Activated T-cell treated with anti-CD3 and anti-CD28 coated beads for 48 hours (primary cell): ENCODE data around the gene GNAI2.

Source experiments
- DNase-seq: peaks from one replicate; pipeline ENCODE4 v3.0.0-alpha.2; 2020; ENCODE audit warnings: low read depth

The GNAI2 gene

GRCh38 chr3:50297896-50298725, 62.1 kb downstream of the GNAI2 start:
- no peak for DNase-seq

- peak; percentile 99 for DNase-seq
Observed at GRCh38 chr3:50298836-50299637, 63.0 kb downstream of the GNAI2 start, which contains the start of the genes HYAL3 and NAA80. Gene HYAL3 (minus strand): TSS chr3:50299405. CDS start chr3:50295602, 3,803 bp downstream. Gene NAA80 (minus strand): TSS chr3:50299405. CDS start chr3:50297463, 1,942 bp downstream.

GRCh38 chr3:50299638-50299928, 63.6 kb downstream of the GNAI2 start:
- DNase-seq, result no peak

GRCh38 chr3:50299929-50300680, 64.1 kb downstream of the GNAI2 start:
- no peak for DNase-seq

- DNase-seq, result no peak
Observed at GRCh38 chr3:50300681-50301254, 64.8 kb downstream of the GNAI2 start.

- DNase-seq, result no peak
Observed at GRCh38 chr3:50302095-50303012, 66.3 kb downstream of the GNAI2 start.

GRCh38 chr3:50303013-50303815, 67.2 kb downstream of the GNAI2 start, which contains the start of gene HYAL1:
Gene HYAL1 (minus strand): TSS chr3:50303574. CDS start chr3:50302956, 618 bp downstream.
- DNase-seq, result no peak

GRCh38 chr3:50304601-50305000, 68.6 kb downstream of the GNAI2 start:
- no peak for DNase-seq
